Testis (tissue), 3 donors: ENCODE results near the gene DOCK9. TPM values are rescaled to one million over a fixed set of nuclear protein-coding genes. Genes with fewer than 3 reads are reported as not detected.
A peak's percentile ranks its signal among the peaks of the same experiment; 100 is the strongest.

Source experiments
- DNase-seq: peaks from one replicate; pipeline ENCODE4 v3.0.0-alpha.2; 2019
- H3K27ac ChIP-seq, 2 donors: fragments of 200-600 bp; sonication (generic); one replicate each; pipeline ENCODE4 v1.5.1; 2019
- H3K27me3 ChIP-seq: fragments of 200-600 bp; sonication (generic); one replicate; pipeline ENCODE4 v1.5.1; 2019
- H3K36me3 ChIP-seq: fragments of 200-600 bp; sonication (generic); one replicate; pipeline ENCODE4 v1.5.1; 2017; ENCODE audit warnings: low read depth; ENCODE audit errors: missing control alignments
- H3K4me1 ChIP-seq: fragments of 200-600 bp; sonication (generic); one replicate; pipeline ENCODE4 v1.5.1; 2019
- H3K4me3 ChIP-seq, 2 donors: fragments of 200-600 bp; sonication (generic); one replicate each; pipeline ENCODE4 v1.5.1; 2017 to 2019
- H3K9me3 ChIP-seq: fragments of 200-600 bp; sonication (generic); one replicate; pipeline ENCODE4 v1.5.1; 2017
- CTCF ChIP-seq, 3 experiments: fragments of 450-650 bp in 2 of 3; fragments of 200-600 bp in 1 of 3; sonication (generic) in 1 of 3; IDR thresholded peaks; one replicate each; pipeline ENCODE4 v1.5.1; 2016 to 2019; ENCODE audit warnings: antibody characterized with exemption in 3 of 3, mild to moderate bottlenecking in 2 of 3, moderate library complexity in 1 of 3
- POLR2A ChIP-seq: fragments of 450-650 bp; IDR thresholded peaks from one replicate; pipeline ENCODE4 v1.6.1; 2017; ENCODE audit warnings: antibody characterized with exemption, mild to moderate bottlenecking, moderate library complexity
- WGBS, 2 donors: methylation state at CpG; one replicate each; pipeline ENCODE4 v1.1.5; 2018; 5-methylcytosine and 5-hydroxymethylcytosine counted together
- intact Hi-C: fragments of 100-400 bp; cut with DNase I; formaldehyde crosslinking; loops from one replicate; pipeline ENCODE4 v1.15.1; 2023; ENCODE audit warnings: low total_unique reads
- polyA plus RNA-seq: library from polyadenylated mRNA; stranded (reverse); fragments of 350-450 nt; fragmentation: Illumina TruSeq; extraction: RNeasy Lipid Tissue Mini Kit (QIAGEN cat#74804); gene quantifications from one replicate; pipeline ENCODE4 v1.2.3, GENCODE V29; 2014; ENCODE audit warnings: low read depth, low replicate concordance; ENCODE audit not compliant: insufficient read depth
- total RNA-seq, 2 donors: library from RNA; depleted of rRNA; stranded (reverse); fragments of >200 nt; gene quantifications; one replicate each; pipeline ENCODE4 v1.2.3, GENCODE V29; 2016

Gene DOCK9
- total and polyA plus RNA-seq, 3 donors from 2014 or later, result 48.0 to 74.9 (median 63.4) TPM

GRCh38 chr13:98927951-98928927, 49.6 kb downstream of the DOCK9 start:
- WGBS, 2 donors, result 73 to 83% methylated on average over 2 of the region's 2 CpGs
- Histone ChIP-seq H3K27me3 (no peaks in the 10 kb centered on the region), H3K36me3 (no peaks in the 10 kb centered on the region), H3K27ac (peak overlapping the region in 1 of 2 donors; percentile 3), H3K4me1 (peaks cover 7% of the 10 kb centered on the region), H3K4me3 (no peak overlapping the region), H3K9me3 (no peaks in the 10 kb centered on the region)
- intact Hi-C loops, result no loop called here
- peak; percentile 56 for DNase-seq
- TF ChIP-seq CTCF (IDR thresholded peaks at IDR 0.05), result no peak
- no peak for TF ChIP-seq POLR2A

GRCh38 chr13:98925949-98926348, 51.9 kb downstream of the DOCK9 start:
- H3K9me3 ChIP-seq, result no peaks in the 10 kb centered on the region
- H3K4me1 ChIP-seq, result peaks cover 7% of the 10 kb centered on the region
- TF ChIP-seq CTCF (IDR thresholded peaks at IDR 0.05), result no peak
- TF ChIP-seq POLR2A, result no peak
- intact Hi-C loops, result no loop called here
- H3K4me3 ChIP-seq, result no peak overlapping the region
- no peaks in the 10 kb centered on the region for H3K27me3 ChIP-seq
- no peak overlapping the region for H3K27ac ChIP-seq
- 76 to 93% methylated on average over 4 of the region's 4 CpGs for WGBS, 2 donors
- DNase-seq, result no peak
- no peaks in the 10 kb centered on the region for H3K36me3 ChIP-seq

DNA sequence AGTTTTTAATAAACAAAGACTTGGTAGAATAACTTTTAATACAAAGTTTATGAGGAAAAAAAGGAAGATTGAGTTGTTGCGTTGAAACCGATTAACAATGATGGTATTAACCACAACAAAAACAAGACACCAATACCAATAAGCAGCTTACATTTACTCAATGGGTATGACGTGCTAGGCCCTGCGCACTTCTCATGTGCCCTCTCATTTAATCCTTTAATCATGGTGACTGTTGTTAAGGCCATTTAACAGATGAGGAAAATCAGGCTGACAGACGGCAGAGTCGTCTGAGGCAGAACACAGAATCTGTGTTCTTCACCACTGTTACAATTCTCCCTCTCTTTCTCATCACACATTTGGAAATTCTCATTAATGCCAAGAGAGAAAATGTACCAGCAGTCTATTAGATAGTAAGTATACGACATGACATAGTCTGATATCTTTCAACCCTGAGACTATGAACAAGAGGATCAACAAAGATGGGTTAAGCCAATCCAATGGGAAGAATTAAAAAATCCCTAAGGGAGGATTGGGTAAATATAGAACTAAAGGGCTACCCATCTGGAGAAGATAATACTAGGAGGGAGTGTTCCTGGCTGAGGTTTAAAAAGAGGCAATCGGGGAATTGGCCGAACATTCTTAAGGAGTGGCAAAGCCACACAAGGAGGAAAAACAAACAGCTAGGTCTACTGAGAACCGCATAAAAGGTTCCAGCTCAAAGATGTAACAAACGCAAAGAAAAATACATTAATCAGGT, 54.0 kb downstream of the DOCK9 start:
- peak overlapping the region in 1 of 2 donors; percentile 34 for H3K27ac ChIP-seq
- 56 to 66% methylated on average over 11 of the region's 11 CpGs for WGBS, 2 donors
- DNase-seq, result no peak

DNA sequence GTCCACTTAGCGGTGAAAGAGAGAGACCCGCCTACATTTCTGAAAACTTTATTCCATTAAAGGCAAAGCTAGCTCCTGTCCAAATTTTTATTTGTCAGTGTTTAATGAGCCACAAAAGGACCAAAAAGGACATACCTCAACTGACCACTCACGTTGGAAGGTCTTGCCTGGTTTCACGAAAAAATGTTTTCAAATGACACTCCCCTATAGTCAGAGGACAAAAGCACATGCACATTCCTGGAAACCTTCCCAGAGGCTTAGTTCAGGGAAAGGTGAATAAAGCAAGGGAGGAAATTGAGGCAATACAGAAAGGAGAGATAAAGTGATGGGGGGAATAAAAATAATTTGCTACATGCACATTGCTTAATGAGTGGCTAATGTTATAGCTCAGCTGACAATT, 55.6 kb downstream of the DOCK9 start:
- no peak overlapping the region for H3K27ac ChIP-seq

More for the DNA sequence above, 54.0 kb downstream of the DOCK9 start:
- Histone ChIP-seq H3K4me3 (no peak overlapping the region), H3K27me3 (no peaks in the 10 kb centered on the region), H3K9me3 (no peaks in the 10 kb centered on the region), H3K36me3 (no peaks in the 10 kb centered on the region), H3K4me1 (peaks cover 7% of the 10 kb centered on the region)
- intact Hi-C loops, result no loop called here
- TF ChIP-seq CTCF (IDR thresholded peaks at IDR 0.05), result no peak

More for the DNA sequence above, 55.6 kb downstream of the DOCK9 start:
- Histone ChIP-seq H3K4me3 (no peak overlapping the region), H3K4me1 (peaks cover 7% of the 10 kb centered on the region), H3K27me3 (no peaks in the 10 kb centered on the region), H3K9me3 (no peaks in the 10 kb centered on the region), H3K36me3 (no peaks in the 10 kb centered on the region)
- TF ChIP-seq POLR2A (no peak), CTCF (IDR thresholded peaks at IDR 0.05) (no peak)
- intact Hi-C loops, result no loop called here
- DNase-seq, result no peak
- 80 to 88% methylated on average over 4 of the region's 4 CpGs for WGBS, 2 donors
